Esophagus squamous epithelium (tissue), 4 donors: Measurements from ENCODE around the gene TP53TG3.
"Not testable (repeated sequence)": the region's sequence is repeated elsewhere in the genome, so short reads cannot be mapped to it uniquely, and the experiment has no call there.

Source experiments
- CTCF ChIP-seq, 6 experiments: fragments of 450-650 bp in 4 of 6; fragments of 200-600 bp in 2 of 6; sonication (generic) in 2 of 6; IDR thresholded peaks; one replicate each; pipeline ENCODE4 v1.5.1; 2016 to 2019; ENCODE audit warnings: antibody characterized with exemption in 6 of 6, mild to moderate bottlenecking in 4 of 6, moderate library complexity in 4 of 6
- POLR2A ChIP-seq, 4 donors: fragments of 450-650 bp; IDR thresholded peaks; one replicate each; pipeline ENCODE4 v1.6.1; 2017; ENCODE audit warnings: antibody characterized with exemption in 4 of 4, mild to moderate bottlenecking in 4 of 4, moderate library complexity in 3 of 4

- TF ChIP-seq POLR2A, CTCF (IDR thresholded peaks at IDR 0.05): not testable (repeated sequence)
Measured at GRCh38 chr16:32650876-32651275, 25.1 kb downstream of the TP53TG3 start.
